K562 (cell line): ENCODE measurements around the gene PDF. TPM values are rescaled to one million over a fixed set of nuclear protein-coding genes. Genes with fewer than 3 reads are reported as not detected.

ENCODE experiments used
- ATAC-seq: fragments of 200-7000 bp; cut with Tn5 transposase; 3 replicates; pipeline ENCODE4 v1.9.1; 2020; ENCODE audit warnings: moderate library complexity
- BruUV-seq: library from RNA; stranded (reverse); fragments of 400-500 nt; replicated peaks from 2 replicates; lab custom pipeline; 2021; lab: Mats Ljungman, UMichigan
- CTCF ChIA-PET: fragments of 300-600 bp; formaldehyde crosslinking; extraction: SDS; loops from one replicate; lab custom pipeline; 2021; ENCODE audit warnings: low intra/inter-chr PET ratio; lab: Yijun Ruan, JAX
- POLR2A ChIA-PET: fragments of 300-600, 350-650 bp; sonication (Branson Sonifier 250); formaldehyde crosslinking; extraction: SDS; loops from one replicate; lab custom pipeline; 2021; ENCODE audit warnings: antibody characterized with exemption, inconsistent platforms; lab: Yijun Ruan, JAX
- DNase-seq, 4 experiments: peaks; one replicate each; pipeline versions ENCODE4 v3.0.0 to v3.0.0-alpha.2; 2011 to 2018; ENCODE audit warnings: low spot score in 3 of 4, mixed read lengths in 3 of 4; ENCODE audit errors: extremely low read depth in 1 of 4
- FAIRE-seq: peaks from 2 replicates; lab custom pipeline; 2011; peaks lifted over from hg19 to GRCh38; lab: Jason Lieb, UNC
- H2AFZ ChIP-seq: 2 replicates; pipeline ENCODE4 v1.6.0; 2011; ENCODE audit warnings: low read depth, low read length, control low read depth, inconsistent platforms
- H3K27ac ChIP-seq: fragments of 200-600 bp; 3 replicates; pipeline ENCODE4 v1.8.0; 2011; ENCODE audit warnings: low read depth, mild to moderate bottlenecking, control low read depth, inconsistent platforms, low read length, moderate library complexity, mixed read lengths; ENCODE audit errors: extremely low read depth
- H3K27me3 ChIP-seq, 2 experiments: fragments of 300-600 bp in 1 of 2; 2 replicates in 1 of 2; 3 replicates in 1 of 2; pipeline versions ENCODE4 v1.6.0 to v1.8.0; 2011; ENCODE audit warnings: inconsistent platforms in 2 of 2, low read length in 2 of 2, mild to moderate bottlenecking in 1 of 2, mixed read lengths in 1 of 2, moderate library complexity in 1 of 2; ENCODE audit not compliant: control insufficient read depth in 2 of 2, insufficient read depth in 2 of 2
- H3K36me3 ChIP-seq: fragments of 300-600 bp; 3 replicates; pipeline ENCODE4 v1.8.0; 2011; ENCODE audit warnings: mild to moderate bottlenecking, low read length, inconsistent platforms; ENCODE audit not compliant: control insufficient read depth, insufficient read depth
- H3K4me1 ChIP-seq, 2 experiments: fragments of 200-600 bp in 1 of 2; replicated peaks in 1 of 2; 2 replicates in 1 of 2; 3 replicates in 1 of 2; pipeline versions ENCODE4 v1.5.1 to v1.8.0; 2011; ENCODE audit warnings: inconsistent platforms in 2 of 2, low read length in 2 of 2, mild to moderate bottlenecking in 1 of 2, mixed read lengths in 1 of 2, moderate library complexity in 1 of 2; ENCODE audit not compliant: control insufficient read depth in 2 of 2, insufficient read depth in 2 of 2
- H3K4me2 ChIP-seq: 2 replicates; pipeline ENCODE4 v1.6.1; 2011; ENCODE audit warnings: low read length, control low read depth, inconsistent platforms, mixed read lengths; ENCODE audit not compliant: insufficient read depth
- H3K4me3 ChIP-seq: fragments of 200-600 bp; sonication (generic), shearing (Covaris generic); 2 replicates; pipeline ENCODE4 v1.5.1; 2016; ENCODE audit warnings: control low read depth, inconsistent platforms
- H3K79me2 ChIP-seq: fragments of 200-600 bp; 3 replicates; pipeline ENCODE4 v1.8.0; 2011; ENCODE audit warnings: low read length, inconsistent platforms; ENCODE audit not compliant: control insufficient read depth, insufficient read depth
- H3K9ac ChIP-seq, 2 experiments: 2 replicates each; pipeline versions ENCODE4 v1.6.0 to v1.6.1; 2011; ENCODE audit warnings: low read depth in 2 of 2, low read length in 2 of 2, control low read depth in 1 of 2, inconsistent platforms in 1 of 2, mild to moderate bottlenecking in 1 of 2, mixed read lengths in 1 of 2; ENCODE audit not compliant: insufficient read depth in 1 of 2
- H3K9me1 ChIP-seq: one replicate; pipeline ENCODE4 v1.6.0; 2011; ENCODE audit warnings: inconsistent platforms, mild to moderate bottlenecking, low read length, moderate library complexity; ENCODE audit not compliant: control insufficient read depth, insufficient read depth
- H3K9me3 ChIP-seq: replicated peaks from 2 replicates; pipeline ENCODE4 v1.5.1; 2011; ENCODE audit warnings: low read depth, low read length, inconsistent platforms; ENCODE audit not compliant: control insufficient read depth, insufficient read depth
- H4K20me1 ChIP-seq: replicated peaks from 2 replicates; pipeline ENCODE4 v1.6.1; 2011; ENCODE audit warnings: low read length, inconsistent platforms, mixed read lengths; ENCODE audit not compliant: control insufficient read depth, insufficient read depth
- CCNT2 ChIP-seq: IDR thresholded peaks from 2 replicates; pipeline ENCODE4 v1.6.1; 2011; ENCODE audit warnings: borderline replicate concordance, low read depth, mild to moderate bottlenecking, moderate library complexity, mixed read lengths, low read length; ENCODE audit not compliant: insufficient read length; ENCODE audit errors: extremely low read depth
- HMGN3 ChIP-seq: IDR thresholded peaks from 2 replicates; pipeline ENCODE4 v1.6.1; 2011; ENCODE audit warnings: borderline replicate concordance, low read depth, mild to moderate bottlenecking, mixed read lengths, low read length; ENCODE audit not compliant: insufficient read length; ENCODE audit errors: extremely low read depth
- ILK ChIP-seq: fragments of 450-650 bp; IDR thresholded peaks from 2 replicates; pipeline ENCODE4 v1.6.1; 2016; ENCODE audit warnings: missing genetic modification characterization, low read depth, mild to moderate bottlenecking, missing compliant biosample characterization, moderate library complexity, borderline replicate concordance
- KAT7 ChIP-seq: sonication (generic); formaldehyde crosslinking; IDR thresholded peaks from 2 replicates; pipeline ENCODE4 v1.8.0; 2022; ENCODE audit warnings: missing genetic modification reagents, mild to moderate bottlenecking, borderline replicate concordance
- KDM4B ChIP-seq, 2 experiments: fragments of 450-650 bp in 1 of 2; sonication (generic) in 1 of 2; IDR thresholded peaks; 2 replicates each; pipeline ENCODE4 v1.6.1; 2016 to 2017; ENCODE audit warnings: borderline replicate concordance in 2 of 2, antibody characterized with exemption in 1 of 2, low read depth in 1 of 2, mild to moderate bottlenecking in 1 of 2
- SRSF1 ChIP-seq: fragments of 200-400 bp; formaldehyde crosslinking; IDR thresholded peaks from 2 replicates; pipeline ENCODE4 v1.6.1; 2017; ENCODE audit warnings: mild to moderate bottlenecking, low read depth, low read length, moderate library complexity
- TARDBP ChIP-seq: fragments of 450-650 bp; IDR thresholded peaks from 2 replicates; pipeline ENCODE4 v1.6.1; 2016
- ZNF165 ChIP-seq: fragments of 250-450 bp; sonication (Bioruptor Pico); IDR thresholded peaks from 2 replicates; pipeline ENCODE4 v1.4.0; 2020; ENCODE audit warnings: borderline replicate concordance
- ZNF830 ChIP-seq: fragments of 250-450 bp; sonication (Bioruptor Pico); IDR thresholded peaks from 2 replicates; pipeline ENCODE4 v1.5.0; 2021; ENCODE audit warnings: mild to moderate bottlenecking
- WGBS: fragments of 100-300 bp; shearing (Covaris generic); methylation state at CpG from one replicate; pipeline ENCODE4 v1.1.6; 2016; ENCODE audit warnings: low coverage, mixed read lengths; ENCODE audit not compliant: insufficient coverage; ENCODE audit errors: missing lambda C conversion rate; 5-methylcytosine and 5-hydroxymethylcytosine counted together
- in situ Hi-C: fragments of 300-500 bp; cut with MboI; formaldehyde crosslinking; loops from 4 replicates; pipeline ENCODE4 v1.15.0; 2018; ENCODE audit warnings: inconsistent platforms, mixed read lengths
- intact Hi-C: fragments of 100-400 bp; cut with micrococcal nuclease; formaldehyde crosslinking; loops from 2 replicates; pipeline ENCODE4 v1.14.2; 2022
- polyA plus RNA-seq, 8 experiments: library from polyadenylated mRNA; depleted of rRNA in 4 of 8; stranded (reverse) in 5 of 8; unstranded in 3 of 8; fragments of >200 nt; fragmentation: Nextera tagmentation in 2 of 8; fragmentation: Illumina TruSeq in 1 of 8; extraction: Ambion mirVana in 2 of 8; extraction: Trizol in 1 of 8; gene quantifications; 2 replicates each; pipeline versions ENCODE4 v1.2.1 to v1.2.3, GENCODE V29; 2011 to 2014; ENCODE audit warnings: inconsistent platforms in 1 of 8, missing spikeins in 1 of 8
- total RNA-seq, 7 experiments: library from RNA; depleted of rRNA in 6 of 7; stranded (reverse); fragments of >200 nt in 6 of 7; fragmentation: Illumina TruSeq in 2 of 7; extraction: Trizol in 2 of 7; gene quantifications; 2 replicates each; pipeline versions ENCODE4 v1.2.1 to v1.2.3, GENCODE V29; 2011 to 2021; ENCODE audit warnings: low replicate concordance in 1 of 7
- TF ChIP-seq, protein P1 (sequence below): fragments of 450-650 bp; conservative IDR thresholded peaks from 2 replicates; pipeline ENCODE4 v1.6.1; 2016; ENCODE audit warnings: missing genetic modification characterization, low read depth, mild to moderate bottlenecking, control low read depth, missing compliant biosample characterization
- TF ChIP-seq, protein P2 (sequence below): sonication (generic); formaldehyde crosslinking; IDR thresholded peaks from 2 replicates; pipeline ENCODE4 v1.8.0; 2023; ENCODE audit warnings: mild to moderate bottlenecking, missing genetic modification reagents
- TF ChIP-seq, protein P3 (sequence below): fragments of 450-650 bp; formaldehyde crosslinking; IDR thresholded peaks from 2 replicates; pipeline ENCODE4 v1.4.0; 2020; ENCODE audit warnings: mild to moderate bottlenecking, mixed read lengths

The PDF gene
- total and polyA plus RNA-seq, 9 of the 15 experiments (the other 6 are each of a cell fraction or from before 2014, with no cell fraction given), result 0.15 to 72.4 (median 5.6) TPM

DNA sequence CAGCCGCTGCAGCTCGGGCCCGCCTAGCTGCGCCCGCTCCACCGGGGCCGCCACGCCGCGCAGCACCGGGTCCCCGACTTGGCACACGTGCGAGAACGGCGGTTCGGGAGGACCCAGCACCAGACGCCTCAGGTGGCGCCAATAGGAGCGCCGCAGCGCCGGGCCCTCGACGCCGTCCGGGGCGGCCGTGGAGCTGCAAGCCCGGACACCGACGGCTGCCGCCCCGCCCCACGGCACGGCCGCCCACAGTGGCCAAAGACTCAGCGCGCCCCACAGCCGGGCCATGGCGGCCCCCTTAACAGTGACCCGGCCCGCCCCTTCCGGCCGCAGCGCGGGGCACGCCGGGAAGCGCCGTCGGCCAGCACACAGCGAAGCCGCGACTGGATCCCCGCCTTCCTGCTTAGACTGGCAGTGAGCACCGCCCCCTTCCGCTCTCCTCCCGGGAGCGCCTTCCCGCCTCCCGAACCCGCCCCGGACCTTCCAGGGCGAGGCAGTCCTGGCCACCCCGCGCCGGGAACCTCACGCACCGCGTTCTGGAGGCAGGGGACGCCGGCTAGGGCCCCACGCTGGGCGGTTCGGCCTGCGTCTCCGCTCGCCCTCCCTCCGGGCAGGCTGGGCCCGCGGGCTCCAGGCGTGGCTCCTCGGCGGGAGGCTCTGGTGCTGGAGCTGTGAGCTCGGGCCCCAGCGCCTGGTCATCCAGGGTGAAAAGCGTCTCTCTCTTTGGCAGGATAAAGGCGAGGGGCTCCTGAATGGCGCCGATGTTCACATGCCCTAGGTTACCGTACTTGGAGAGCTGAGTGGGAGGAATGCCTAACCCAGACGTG, at the start of gene PDF (continued):
- TF ChIP-seq, protein P1, sequence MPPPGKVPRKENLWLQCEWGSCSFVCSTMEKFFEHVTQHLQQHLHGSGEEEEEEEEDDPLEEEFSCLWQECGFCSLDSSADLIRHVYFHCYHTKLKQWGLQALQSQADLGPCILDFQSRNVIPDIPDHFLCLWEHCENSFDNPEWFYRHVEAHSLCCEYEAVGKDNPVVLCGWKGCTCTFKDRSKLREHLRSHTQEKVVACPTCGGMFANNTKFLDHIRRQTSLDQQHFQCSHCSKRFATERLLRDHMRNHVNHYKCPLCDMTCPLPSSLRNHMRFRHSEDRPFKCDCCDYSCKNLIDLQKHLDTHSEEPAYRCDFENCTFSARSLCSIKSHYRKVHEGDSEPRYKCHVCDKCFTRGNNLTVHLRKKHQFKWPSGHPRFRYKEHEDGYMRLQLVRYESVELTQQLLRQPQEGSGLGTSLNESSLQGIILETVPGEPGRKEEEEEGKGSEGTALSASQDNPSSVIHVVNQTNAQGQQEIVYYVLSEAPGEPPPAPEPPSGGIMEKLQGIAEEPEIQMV, result no peak

DNA sequence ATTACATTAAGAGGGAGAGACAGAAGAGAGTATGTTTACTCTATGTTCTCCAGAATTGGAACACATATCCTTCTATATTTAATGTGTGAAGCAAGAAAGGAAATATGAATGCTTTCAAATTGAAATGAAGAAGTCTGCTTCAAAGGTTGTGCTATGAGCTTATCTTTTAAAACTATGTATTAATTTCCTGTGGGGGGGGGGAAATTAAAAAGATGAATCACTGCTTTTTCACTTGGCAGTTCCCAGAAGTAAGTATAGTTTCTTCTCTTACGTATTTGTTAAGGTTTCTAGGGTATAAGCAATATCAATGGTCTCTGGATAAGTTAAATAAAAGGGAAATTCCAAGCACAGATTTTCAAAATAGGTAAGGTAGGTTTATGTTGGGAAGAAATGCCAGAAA, 48.4 kb upstream of the PDF start:
- 82% methylated on average over 1 of the region's 1 CpG for WGBS
- H3K9me3 ChIP-seq, result no peaks in the 10 kb centered on the region
- in situ Hi-C loops, result no loop called here
- H3K9me1 ChIP-seq, result no peaks in the 10 kb centered on the region
- no peak for DNase-seq
- H3K9ac ChIP-seq, result no peak overlapping the region
- H2AFZ ChIP-seq, result no peak overlapping the region
- H3K4me3 ChIP-seq, result no peak overlapping the region
- intact Hi-C loops, result no loop called here
- H4K20me1 ChIP-seq, result no peaks in the 10 kb centered on the region
- H3K4me1 ChIP-seq, result peaks cover 0 to 15% of the 10 kb centered on the region in 2 experiments; a peak in 3 of 5 replicates
- CTCF ChIA-PET, result no interaction called here
- H3K27ac ChIP-seq, result no peak overlapping the region
- TF ChIP-seq SRSF1 (no peak), ILK (tag) (no peak), KAT7 (CRISPR knock-in tag) (no peak), ZNF165 (no peak), HMGN3 (no peak), TARDBP (no peak), CCNT2 (no peak), ZNF830 (CRISPR knock-in tag) (no peak), KDM4B (IDR thresholded peaks at IDR 0.05; ENCODE audit: borderline replicate concordance in 2 of 2, low read depth in 1 of 2) (no peak)
- TF ChIP-seq, protein P2, sequence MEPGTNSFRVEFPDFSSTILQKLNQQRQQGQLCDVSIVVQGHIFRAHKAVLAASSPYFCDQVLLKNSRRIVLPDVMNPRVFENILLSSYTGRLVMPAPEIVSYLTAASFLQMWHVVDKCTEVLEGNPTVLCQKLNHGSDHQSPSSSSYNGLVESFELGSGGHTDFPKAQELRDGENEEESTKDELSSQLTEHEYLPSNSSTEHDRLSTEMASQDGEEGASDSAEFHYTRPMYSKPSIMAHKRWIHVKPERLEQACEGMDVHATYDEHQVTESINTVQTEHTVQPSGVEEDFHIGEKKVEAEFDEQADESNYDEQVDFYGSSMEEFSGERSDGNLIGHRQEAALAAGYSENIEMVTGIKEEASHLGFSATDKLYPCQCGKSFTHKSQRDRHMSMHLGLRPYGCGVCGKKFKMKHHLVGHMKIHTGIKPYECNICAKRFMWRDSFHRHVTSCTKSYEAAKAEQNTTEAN (CRISPR knock-in tag), result no peak
- TF ChIP-seq, protein P3, sequence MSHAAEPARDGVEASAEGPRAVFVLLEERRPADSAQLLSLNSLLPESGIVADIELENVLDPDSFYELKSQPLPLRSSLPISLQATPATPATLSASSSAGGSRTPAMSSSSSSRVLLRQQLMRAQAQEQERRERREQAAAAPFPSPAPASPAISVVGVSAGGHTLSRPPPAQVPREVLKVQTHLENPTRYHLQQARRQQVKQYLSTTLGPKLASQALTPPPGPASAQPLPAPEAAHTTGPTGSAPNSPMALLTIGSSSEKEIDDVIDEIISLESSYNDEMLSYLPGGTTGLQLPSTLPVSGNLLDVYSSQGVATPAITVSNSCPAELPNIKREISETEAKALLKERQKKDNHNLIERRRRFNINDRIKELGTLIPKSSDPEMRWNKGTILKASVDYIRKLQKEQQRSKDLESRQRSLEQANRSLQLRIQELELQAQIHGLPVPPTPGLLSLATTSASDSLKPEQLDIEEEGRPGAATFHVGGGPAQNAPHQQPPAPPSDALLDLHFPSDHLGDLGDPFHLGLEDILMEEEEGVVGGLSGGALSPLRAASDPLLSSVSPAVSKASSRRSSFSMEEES (CRISPR knock-in tag), result no peak
- POLR2A ChIA-PET, result interaction anchor here (0.6 to 2.1 kb wide), 4 partner anchors 19 to 155 kb away, joined by 3 to 5 read pairs (median 4); no protein-coding TSS in a partner anchor
- no peak for FAIRE-seq
- H3K4me2 ChIP-seq, result no peak overlapping the region
- no peak for ATAC-seq
- H3K27me3 ChIP-seq, result no peaks in the 10 kb centered on the region
- H3K36me3 ChIP-seq, result peaks cover 82% of the 10 kb centered on the region
- BruUV-seq, result no TSS peak
- peaks cover 30% of the 10 kb centered on the region for H3K79me2 ChIP-seq
